Activated CD4-positive, CD25-positive, alpha-beta regulatory T cell treated with anti-CD3 and anti-CD28 coated beads, Interleukin-2, amount 50 U/mL, for 16 hours (primary cell): ENCODE results near the gene PHKB.

Experiments
- DNase-seq: peaks from one replicate; pipeline ENCODE4 v3.0.0-alpha.2; 2020; ENCODE audit warnings: low read depth, low spot score

PHKB gene

GRCh38 chr16:47567321-47567720 is 106.2 kb downstream of the PHKB start:
- no peak for DNase-seq

- DNase-seq: no peak
These were observed 107.2 kb downstream of the PHKB start for GRCh38 chr16:47568351-47568750.

- no peak for DNase-seq
These were observed 109.9 kb downstream of the PHKB start for GRCh38 chr16:47571049-47571448.

- no peak for DNase-seq
These were observed 110.6 kb downstream of the PHKB start for GRCh38 chr16:47571711-47572110.

GRCh38 chr16:47574091-47575054 is 113.2 kb downstream of the PHKB start:
- DNase-seq: no peak

- DNase-seq: no peak
These were observed 115.9 kb downstream of the PHKB start for GRCh38 chr16:47577029-47577428.

GRCh38 chr16:47578033-47578432 is 116.9 kb downstream of the PHKB start:
- no peak for DNase-seq

- DNase-seq: no peak
These were observed 117.4 kb downstream of the PHKB start for GRCh38 chr16:47578573-47578972.

- DNase-seq: no peak
These were observed 120.0 kb downstream of the PHKB start for GRCh38 chr16:47581114-47581513.

- no peak for DNase-seq
These were observed 123.5 kb downstream of the PHKB start for GRCh38 chr16:47584464-47585225.

GRCh38 chr16:47586121-47586520 is 125.0 kb downstream of the PHKB start:
- no peak for DNase-seq

GRCh38 chr16:47590472-47590871 is 129.3 kb downstream of the PHKB start:
- DNase-seq: no peak

GRCh38 chr16:47592232-47592631 is 131.1 kb downstream of the PHKB start:
- DNase-seq: no peak

- no peak for DNase-seq
These were observed 138.4 kb downstream of the PHKB start for GRCh38 chr16:47599512-47599911.

GRCh38 chr16:47600376-47600775 is 139.2 kb downstream of the PHKB start:
- no peak for DNase-seq

GRCh38 chr16:47604306-47604705 is 143.2 kb downstream of the PHKB start:
- DNase-seq: no peak

- no peak for DNase-seq
These were observed 149.9 kb downstream of the PHKB start for GRCh38 chr16:47611042-47611441.

- DNase-seq: no peak
These were observed 150.8 kb downstream of the PHKB start for GRCh38 chr16:47611848-47612493.

GRCh38 chr16:47612711-47613110 is 151.6 kb downstream of the PHKB start:
- no peak for DNase-seq

- DNase-seq: no peak
These were observed 152.1 kb downstream of the PHKB start for GRCh38 chr16:47613251-47613650.

- no peak for DNase-seq
These were observed 156.6 kb downstream of the PHKB start for GRCh38 chr16:47617732-47618131.
